Ovary (tissue), 9 donors: ENCODE data around the gene CWC27. TPM values are rescaled to one million over a fixed set of nuclear protein-coding genes. Genes with fewer than 3 reads are reported as not detected.

Experiments
- DNase-seq, 5 donors: peaks; one replicate each; pipeline ENCODE4 v3.0.0-alpha.2; 2019 to 2020
- H3K27ac ChIP-seq, 2 donors: fragments of 200-600 bp; one replicate each; pipeline versions ENCODE4 v1.5.1 to v1.8.0; 2019 to 2022
- H3K27me3 ChIP-seq: fragments of 200-600 bp; one replicate; pipeline ENCODE4 v1.8.0; 2022
- H3K36me3 ChIP-seq: fragments of 200-600 bp; sonication (generic); one replicate; pipeline ENCODE4 v1.5.1; 2019
- H3K4me1 ChIP-seq: one replicate; pipeline ENCODE4 v1.8.1; 2013; ENCODE audit warnings: mild to moderate bottlenecking, moderate library complexity; ENCODE audit not compliant: insufficient read depth
- H3K4me3 ChIP-seq: fragments of 200-600 bp; sonication (generic); one replicate; pipeline ENCODE4 v1.5.1; 2017
- H3K9me3 ChIP-seq, 2 donors: fragments of 200-600 bp in 1 of 2; sonication (generic) in 1 of 2; one replicate each; pipeline versions ENCODE4 v1.5.1 to v1.8.1; 2013 to 2019; ENCODE audit warnings: mild to moderate bottlenecking in 1 of 2, moderate library complexity in 1 of 2
- CTCF ChIP-seq, 3 donors: fragments of 450-650 bp in 2 of 3; fragments of 200-600 bp in 1 of 3; IDR thresholded peaks; one replicate each; pipeline versions ENCODE4 v1.5.1 to v1.8.0; 2016 to 2022; ENCODE audit warnings: antibody characterized with exemption in 3 of 3, mild to moderate bottlenecking in 1 of 3
- EP300 ChIP-seq: sonication (generic); formaldehyde crosslinking; IDR thresholded peaks from one replicate; pipeline ENCODE4 v1.6.1; 2017; ENCODE audit warnings: antibody characterized with exemption
- POLR2A ChIP-seq: fragments of 450-650 bp; IDR thresholded peaks from one replicate; pipeline ENCODE4 v1.6.1; 2017; ENCODE audit warnings: antibody characterized with exemption, mild to moderate bottlenecking, moderate library complexity
- WGBS, 3 donors: extraction: QIAGEN DNeasy Blood & Tissue Kit in 1 of 3; methylation state at CpG; one replicate each; pipeline versions ENCODE4 v1.1.5 to v1.1.7; 2013 to 2017; 5-methylcytosine and 5-hydroxymethylcytosine counted together
- intact Hi-C, 4 donors: fragments of 100-400 bp; cut with DNase I; formaldehyde crosslinking; loops; one replicate each; pipeline versions ENCODE4 v1.11.0 to v1.15.1; 2022 to 2023
- polyA plus RNA-seq, 2 donors: library from polyadenylated mRNA; stranded (reverse); fragments of 200-250 nt in 1 of 2; fragments of 350-450 nt in 1 of 2; fragmentation: Illumina TruSeq in 1 of 2; extraction: RNeasy Lipid Tissue Mini Kit (QIAGEN cat#74804) in 1 of 2; gene quantifications; one replicate each; pipeline ENCODE4 v1.2.3, GENCODE V29; 2013 to 2014
- total RNA-seq, 7 donors: library from RNA; depleted of rRNA in 2 of 7; stranded (reverse); fragments of >200 nt in 2 of 7; fragmentation: NEBNext Ultra II Directional in 3 of 7; extraction: Animal tissue kit (Norgen Biotek cat#: 25700) in 3 of 7; gene quantifications; one replicate each; pipeline versions ENCODE4 v1.1.0 to v1.2.4, GENCODE V29; 2016 to 2023
- donor health status: DM: no; HTN: no; CAD: no; lungs with moderate emphysema.
- donor health status: DM: no; HTN: no; CAD: no.
- donor health status: Bipolar disorder and iron deficiency.
- donor health status: DM: yes; HTN: yes; CAD: no.
- donor health status: DM: no; HTN: no; CAD: no.
- donor health status: DM: yes; HTN: yes; CAD: no.

The CWC27 gene
- total and polyA plus RNA-seq, 9 donors = 10.0 to 23.1 (median 18.9) TPM

GRCh38 chr5:64963278-64963677, 194.5 kb downstream of the CWC27 start:
- DNase-seq = no peak
- Histone ChIP-seq H3K9me3 (no peaks in the 10 kb centered on the region), H3K4me3 (no peak overlapping the region), H3K36me3 (no peaks in the 10 kb centered on the region), H3K27ac (no peak overlapping the region), H3K4me1 (no peaks in the 10 kb centered on the region), H3K27me3 (no peaks in the 10 kb centered on the region)
- intact Hi-C loops = no loop called here
- 94 to 98% (median 96%) methylated on average over 1 of the region's 1 CpG for WGBS, 3 donors
- no peak for TF ChIP-seq CTCF (IDR thresholded peaks at IDR 0.05)
- TF ChIP-seq EP300 = no peak
- no peak for TF ChIP-seq POLR2A

GRCh38 chr5:64968591-64969110, 199.9 kb downstream of the CWC27 start:
- intact Hi-C loops = loop anchor here in 1 of 4 donors (5.0 kb wide), 1 partner anchor 239 kb away; no protein-coding TSS in a partner anchor
- no peak for TF ChIP-seq CTCF (IDR thresholded peaks at IDR 0.05)
- no peak for TF ChIP-seq EP300
- no peak for TF ChIP-seq POLR2A

GRCh38 chr5:64969578-64969977, 200.8 kb downstream of the CWC27 start:
- Histone ChIP-seq H3K4me3 (no peak overlapping the region), H3K4me1 (no peaks in the 10 kb centered on the region), H3K9me3 (no peaks in the 10 kb centered on the region), H3K27me3 (no peaks in the 10 kb centered on the region), H3K27ac (no peak overlapping the region), H3K36me3 (no peaks in the 10 kb centered on the region)
- TF ChIP-seq POLR2A (no peak), CTCF (IDR thresholded peaks at IDR 0.05) (no peak), EP300 (no peak)
- intact Hi-C loops = loop anchor here in 1 of 4 donors (5.0 kb wide), 1 partner anchor 238 kb away; no protein-coding TSS in a partner anchor
- 70 to 80% (median 70%) methylated on average over 5 of the region's 5 CpGs for WGBS, 3 donors
- DNase-seq = no peak

More at GRCh38 chr5:64968591-64969110, 199.9 kb downstream of the CWC27 start:
- no peak overlapping the region for H3K4me3 ChIP-seq
- no peak overlapping the region for H3K27ac ChIP-seq
- no peaks in the 10 kb centered on the region for H3K36me3 ChIP-seq
- H3K27me3 ChIP-seq = no peaks in the 10 kb centered on the region
- WGBS, 3 donors = 91 to 96% (median 94%) methylated on average over 1 of the region's 1 CpG
- H3K9me3 ChIP-seq = no peaks in the 10 kb centered on the region
- H3K4me1 ChIP-seq = no peaks in the 10 kb centered on the region
- no peak for DNase-seq

- H3K27ac ChIP-seq = no peak overlapping the region
- intact Hi-C loops = loop anchor here in 1 of 4 donors (10.0 kb wide), 1 partner anchor 133 kb away; no protein-coding TSS in a partner anchor
- H3K27me3 ChIP-seq = no peaks in the 10 kb centered on the region
- H3K36me3 ChIP-seq = no peaks in the 10 kb centered on the region
- TF ChIP-seq EP300 (no peak), CTCF (IDR thresholded peaks at IDR 0.05) (no peak)
- H3K9me3 ChIP-seq = no peaks in the 10 kb centered on the region
- H3K4me1 ChIP-seq = no peaks in the 10 kb centered on the region
- no peak overlapping the region for H3K4me3 ChIP-seq
- 50 to 66% (median 63%) methylated on average over 2 of the region's 2 CpGs for WGBS, 3 donors
- no peak for DNase-seq
Measured at GRCh38 chr5:64971513-64971912, 202.8 kb downstream of the CWC27 start.
